ENCODE data around the gene PLXNA2.

Gene PLXNA2

DNA sequence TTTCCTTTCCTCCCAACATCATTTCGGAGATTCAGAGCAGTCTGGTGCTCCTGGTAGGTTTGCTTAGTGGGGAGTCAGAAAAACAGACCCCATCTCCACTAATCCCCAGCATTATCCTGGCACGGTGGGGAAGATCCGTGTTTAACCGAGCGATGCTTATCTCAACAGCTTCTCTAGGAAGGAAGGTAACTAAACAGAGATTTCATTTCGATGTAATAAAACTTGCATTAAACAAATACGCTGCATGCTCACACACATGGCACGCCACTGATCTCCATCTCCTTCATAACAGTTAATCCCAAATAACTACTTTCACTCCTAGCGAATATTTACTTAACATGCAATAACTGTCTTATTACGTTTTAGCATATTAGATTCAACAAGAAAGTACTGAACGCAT is 188.6 kb downstream of the PLXNA2 start:
- DNase-seq, result no peak

DNA sequence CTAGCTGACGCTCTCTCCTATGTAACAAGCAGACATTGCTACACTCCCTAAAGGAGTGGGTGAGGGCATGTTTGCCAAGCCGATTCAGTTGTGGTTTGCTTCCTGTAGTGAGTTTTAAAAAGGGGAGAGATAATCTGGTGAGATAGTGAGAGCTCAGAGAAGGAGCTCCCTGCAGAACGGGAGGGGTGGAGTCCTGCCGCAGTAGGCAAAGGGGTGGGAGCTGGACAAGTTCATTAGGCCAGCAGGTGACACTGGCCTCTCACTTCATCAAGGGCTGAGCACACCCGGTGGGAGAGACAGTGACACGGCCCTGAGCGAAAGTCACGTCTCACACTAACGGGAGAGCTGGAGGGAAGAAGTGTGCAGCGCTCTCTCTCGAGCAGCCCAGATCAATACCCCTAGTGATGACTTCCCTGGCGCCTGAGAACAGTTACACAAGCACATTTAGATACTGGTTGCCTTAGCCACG is 189.2 kb downstream of the PLXNA2 start:
- no peak for DNase-seq

DNA sequence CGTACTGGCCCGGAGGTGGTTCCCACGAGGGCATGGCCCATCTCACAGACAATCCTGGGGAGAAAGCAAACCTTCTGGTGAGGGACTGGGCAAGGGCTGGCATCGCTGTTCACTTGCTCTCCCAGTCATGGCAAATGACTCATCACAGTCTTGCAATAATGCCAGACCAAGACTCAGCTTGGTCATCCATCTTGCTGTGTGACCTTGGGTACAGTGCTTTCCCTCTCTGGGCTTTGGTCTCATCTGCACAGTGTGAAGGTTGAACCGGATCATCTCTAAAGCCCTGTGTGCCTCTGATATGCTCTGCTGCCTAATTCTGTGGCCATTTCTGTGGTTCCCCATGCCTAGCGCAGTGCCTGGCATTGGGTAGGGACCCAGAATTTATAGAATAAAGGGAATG is 189.7 kb downstream of the PLXNA2 start:
- DNase-seq, result no peak

DNA sequence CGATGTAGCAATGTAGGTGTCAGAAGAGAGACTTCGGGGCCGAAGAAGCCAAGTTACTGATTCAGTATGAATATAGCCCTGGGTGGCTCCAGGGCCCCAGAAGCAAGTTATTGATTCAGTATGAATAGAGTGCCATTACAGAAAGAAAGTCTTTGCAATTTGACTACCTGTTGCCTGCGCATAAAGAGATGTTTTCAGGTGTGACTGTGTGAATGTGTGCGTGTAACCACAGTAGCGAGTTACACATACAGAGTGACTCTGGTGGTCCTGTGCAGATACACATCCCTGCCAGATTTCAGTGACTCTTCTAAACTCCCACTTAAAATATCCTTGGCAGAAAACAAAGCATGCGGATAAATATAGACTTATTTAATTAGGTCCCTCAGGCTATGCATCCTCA is 190.5 kb downstream of the PLXNA2 start:
- no peak for DNase-seq

DNA sequence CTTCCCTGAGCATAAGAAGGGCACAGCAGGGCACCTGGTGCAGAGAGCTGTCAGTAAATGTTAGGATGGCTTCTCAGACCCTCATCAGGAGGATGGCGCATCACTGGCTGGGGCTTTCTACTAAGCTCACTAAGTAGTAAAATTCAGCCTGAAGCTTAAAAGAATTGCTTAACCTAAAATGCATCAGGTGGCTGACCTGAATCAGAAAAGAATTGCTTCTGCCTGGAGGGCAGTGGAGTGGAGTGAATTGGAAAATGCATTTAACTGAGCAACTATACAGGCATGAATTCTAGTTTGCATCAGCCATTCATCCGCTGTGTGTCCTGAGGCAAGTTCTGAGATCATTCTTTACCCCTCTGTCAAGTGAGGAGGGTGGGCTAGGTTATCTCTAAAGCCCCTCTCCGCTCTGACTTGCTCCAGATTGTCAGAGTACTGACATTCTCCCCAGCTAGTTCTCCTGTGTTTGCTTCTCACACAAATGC is 191.2 kb downstream of the PLXNA2 start:
- no peak for DNase-seq

DNA sequence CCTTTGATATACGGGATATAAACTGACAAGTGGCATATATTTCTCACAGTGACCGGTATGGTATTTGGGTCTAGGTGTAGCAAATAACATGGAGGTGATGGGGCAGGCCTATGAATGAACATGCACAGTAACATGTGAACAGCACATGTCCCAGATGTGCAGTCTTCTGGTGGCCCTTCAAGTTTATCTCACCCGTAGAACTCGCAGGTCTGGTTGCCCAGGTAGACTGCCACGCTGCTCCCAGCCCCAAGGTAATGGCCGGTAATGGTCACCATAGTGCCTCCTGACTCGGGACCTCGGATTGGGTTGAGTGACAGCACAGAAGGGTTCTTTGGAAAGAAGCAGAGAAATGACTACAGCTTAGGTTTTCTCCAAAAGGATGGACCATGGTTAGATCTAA is 192.0 kb downstream of the PLXNA2 start:
- no peak for DNase-seq

DNA sequence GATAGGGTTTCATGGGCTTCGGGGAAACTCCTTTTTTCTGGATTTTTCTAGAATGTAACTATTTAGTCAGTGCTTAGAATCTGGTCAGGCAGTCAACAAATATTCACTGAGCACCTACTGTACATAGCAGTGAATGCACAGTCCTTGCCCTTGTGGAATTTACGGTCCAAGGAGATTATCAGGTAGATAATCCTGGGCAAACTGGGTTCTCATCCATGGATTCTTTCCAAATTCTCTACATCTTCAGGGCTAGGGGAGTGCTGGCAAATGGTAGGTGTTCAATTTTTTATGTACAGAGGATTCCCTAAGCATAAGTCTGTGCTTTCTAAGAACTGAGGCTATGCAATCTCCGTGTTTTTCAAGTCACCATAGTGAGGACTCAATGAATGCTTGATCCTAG is 192.5 kb downstream of the PLXNA2 start:
- no peak for DNase-seq

DNA sequence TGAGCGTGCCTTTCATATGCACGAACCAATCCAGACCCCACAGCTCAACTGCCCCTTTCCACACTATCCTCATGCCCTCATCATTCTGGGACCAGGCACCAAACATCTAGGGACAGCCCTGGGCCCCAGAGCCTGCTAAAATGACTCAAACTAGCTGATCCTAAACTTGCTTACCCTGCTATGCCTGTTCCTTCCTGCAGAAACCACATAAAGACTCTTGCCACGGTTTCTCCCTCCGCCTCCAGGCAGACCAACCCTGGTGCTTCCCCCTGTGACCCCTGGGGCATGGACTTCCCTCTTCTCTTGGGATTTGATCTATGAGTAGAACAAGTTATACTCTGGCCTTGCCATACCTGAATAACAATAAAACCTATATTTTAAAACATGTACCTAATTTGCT is 195.3 kb downstream of the PLXNA2 start:
- DNase-seq, result peak; percentile 75

DNA sequence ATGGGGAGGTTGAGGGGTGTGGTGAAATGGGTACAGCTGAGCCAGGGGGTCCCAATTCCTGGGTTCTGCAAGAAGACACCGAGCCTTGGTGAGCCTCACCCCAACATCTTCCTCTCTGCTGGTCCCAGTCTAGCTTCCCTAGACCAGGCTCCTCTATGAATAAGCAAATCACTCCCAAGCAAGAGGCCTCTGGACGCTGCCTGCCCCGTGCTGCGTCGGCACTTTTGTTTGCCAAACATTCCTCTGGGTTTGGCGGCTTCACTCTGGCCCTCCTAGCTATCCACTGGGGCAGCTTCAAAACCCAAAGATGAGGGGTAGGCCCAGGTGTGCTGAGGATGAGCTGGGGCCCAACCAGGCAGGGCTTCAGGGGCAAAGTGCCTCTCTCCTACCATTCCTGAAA is 196.2 kb downstream of the PLXNA2 start:
- DNase-seq, result no peak

DNA sequence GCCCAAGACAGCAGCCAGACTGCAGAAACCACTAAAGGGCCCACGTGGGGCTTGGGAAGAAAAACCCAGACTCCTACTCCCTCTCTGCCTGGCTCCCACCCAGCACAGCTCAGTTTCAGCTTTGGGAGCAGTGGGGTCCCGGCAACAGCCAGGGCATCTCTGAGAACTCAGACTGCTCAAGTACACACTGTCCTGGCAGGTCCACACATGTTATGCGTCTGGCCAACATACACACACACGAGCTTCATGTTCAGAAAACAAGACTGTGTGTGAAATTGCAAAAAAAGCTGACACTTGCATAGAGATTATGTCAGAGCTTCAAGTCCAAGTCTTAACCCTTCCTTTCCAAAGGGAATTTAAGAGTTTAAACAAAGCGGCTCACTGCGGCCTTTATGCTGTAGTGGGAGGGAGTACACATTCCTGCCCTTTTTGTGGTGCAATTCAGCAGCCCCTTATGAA is 196.7 kb downstream of the PLXNA2 start:
- DNase-seq, result no peak

DNA sequence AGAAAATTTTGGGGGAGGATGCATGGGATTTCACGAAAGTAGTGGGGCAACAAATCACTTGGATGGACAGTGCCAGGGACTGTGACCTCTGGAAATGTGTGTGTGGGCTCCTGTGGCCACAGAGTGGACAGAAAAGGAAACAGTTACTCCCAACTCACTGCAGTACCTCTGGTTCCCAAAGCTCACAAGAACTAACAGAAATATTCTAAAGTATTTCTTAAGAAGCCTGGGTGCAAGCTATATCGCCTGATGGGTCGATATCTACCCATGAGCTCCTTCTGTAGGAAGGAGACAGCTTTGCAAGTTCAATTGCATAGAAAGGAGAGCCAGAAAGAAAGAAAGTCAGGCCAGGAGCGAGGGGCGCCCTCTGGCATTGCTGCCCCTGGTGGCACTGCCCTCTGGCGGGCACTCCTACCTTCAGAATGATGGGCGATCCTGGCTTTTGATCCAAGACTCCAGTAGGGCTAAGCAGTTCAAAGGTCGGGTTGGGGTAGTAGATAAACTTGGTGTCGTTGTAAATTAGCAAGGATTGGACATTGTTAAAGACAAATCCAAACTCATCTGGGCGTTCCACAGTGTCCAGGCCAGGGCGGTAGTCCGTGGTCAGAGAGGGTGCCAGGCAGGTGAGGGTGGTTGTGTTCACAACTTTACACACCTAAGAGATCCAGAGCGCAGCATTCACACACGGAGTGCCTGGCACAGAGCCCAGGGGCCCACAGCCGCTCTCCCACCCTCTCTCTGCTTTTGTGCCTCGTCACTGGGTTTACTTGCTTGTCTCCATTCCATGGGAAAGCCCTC is 198.5 kb downstream of the PLXNA2 start:
- no peak for DNase-seq

DNA sequence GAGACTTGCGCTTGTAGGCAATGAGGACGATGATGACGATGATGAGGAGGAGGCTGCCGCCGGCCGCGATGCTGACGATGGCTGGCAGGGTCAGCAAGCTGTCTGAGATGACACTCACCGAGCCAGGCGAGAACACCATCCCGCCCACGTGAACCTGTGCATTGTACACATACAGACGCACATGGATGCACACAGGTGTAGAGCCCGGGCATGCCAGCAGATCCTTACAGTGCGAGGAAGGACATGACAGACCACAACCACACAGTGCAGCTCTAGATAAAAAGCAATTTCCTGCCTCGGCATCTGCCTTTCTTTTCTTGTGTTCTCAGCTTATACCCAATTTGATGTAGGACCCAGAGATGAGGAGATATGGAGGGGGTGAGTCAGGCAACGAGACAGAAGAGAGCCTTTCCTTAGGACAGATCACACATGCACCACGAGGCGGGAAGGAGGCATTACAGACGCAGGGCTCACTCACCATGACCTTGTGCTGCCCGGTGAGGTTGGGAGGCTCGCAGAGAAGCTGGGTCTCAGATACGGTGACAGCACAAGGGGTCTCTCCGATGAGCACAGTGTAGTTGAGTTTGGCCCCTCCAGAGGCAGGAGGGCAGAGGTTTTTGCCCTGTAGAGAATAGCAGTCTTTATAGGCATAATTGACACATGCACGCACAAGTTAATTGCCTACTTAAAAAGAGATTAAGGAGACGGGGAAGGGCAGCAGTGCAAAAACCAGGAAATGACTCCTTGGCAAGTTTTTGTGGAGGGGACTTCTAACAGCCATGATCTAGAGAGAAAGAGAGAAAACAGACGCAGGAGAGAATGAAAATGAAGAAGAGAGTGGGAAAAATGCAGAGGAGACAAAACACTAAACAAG is 199.4 kb downstream of the PLXNA2 start:
- no peak for DNase-seq

DNA sequence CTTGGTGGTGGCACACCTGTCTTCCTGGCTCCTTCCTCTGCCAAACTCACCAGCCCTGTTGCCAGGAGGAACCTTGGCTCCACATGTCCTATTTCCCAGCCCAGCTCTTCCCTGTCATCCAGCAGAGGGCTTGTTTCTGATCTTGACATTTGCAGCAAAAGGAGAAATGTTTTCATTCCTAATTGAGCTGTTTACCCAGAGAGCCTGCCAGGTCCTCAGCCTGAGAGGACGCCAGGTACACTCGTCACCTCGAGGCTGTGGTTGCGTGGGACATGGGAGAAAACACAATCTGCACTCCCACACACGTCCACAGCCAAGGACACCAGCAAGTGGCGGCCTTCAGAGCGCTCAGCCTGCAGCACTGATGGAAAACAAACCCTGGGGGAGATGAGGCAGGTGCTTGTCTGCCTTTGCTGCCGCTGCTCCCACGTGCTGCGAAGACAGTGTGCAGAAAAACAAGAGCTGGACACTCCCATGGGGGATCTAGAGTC is 200.4 kb downstream of the PLXNA2 start:
- DNase-seq, result no peak

DNA sequence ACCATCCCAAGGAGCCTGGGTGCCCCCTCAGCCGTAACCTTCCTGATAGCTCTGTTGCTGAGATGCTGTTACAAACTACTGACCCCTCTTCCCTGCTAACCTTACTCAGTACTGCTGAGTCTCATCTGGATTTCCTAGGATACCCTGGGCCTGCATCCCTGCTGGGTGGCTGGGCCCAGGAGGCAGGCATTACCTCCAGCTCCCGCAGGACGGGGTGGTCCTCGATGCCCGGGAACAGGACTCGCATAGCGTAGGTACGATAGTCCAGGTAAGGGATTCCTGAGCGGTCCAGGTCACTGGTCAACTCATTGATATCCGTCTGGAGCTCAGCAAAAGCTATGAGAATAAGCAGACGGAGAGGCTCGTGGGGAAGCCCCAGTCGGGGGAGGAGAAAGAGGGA is 201.3 kb downstream of the PLXNA2 start:
- no peak for DNase-seq

DNA sequence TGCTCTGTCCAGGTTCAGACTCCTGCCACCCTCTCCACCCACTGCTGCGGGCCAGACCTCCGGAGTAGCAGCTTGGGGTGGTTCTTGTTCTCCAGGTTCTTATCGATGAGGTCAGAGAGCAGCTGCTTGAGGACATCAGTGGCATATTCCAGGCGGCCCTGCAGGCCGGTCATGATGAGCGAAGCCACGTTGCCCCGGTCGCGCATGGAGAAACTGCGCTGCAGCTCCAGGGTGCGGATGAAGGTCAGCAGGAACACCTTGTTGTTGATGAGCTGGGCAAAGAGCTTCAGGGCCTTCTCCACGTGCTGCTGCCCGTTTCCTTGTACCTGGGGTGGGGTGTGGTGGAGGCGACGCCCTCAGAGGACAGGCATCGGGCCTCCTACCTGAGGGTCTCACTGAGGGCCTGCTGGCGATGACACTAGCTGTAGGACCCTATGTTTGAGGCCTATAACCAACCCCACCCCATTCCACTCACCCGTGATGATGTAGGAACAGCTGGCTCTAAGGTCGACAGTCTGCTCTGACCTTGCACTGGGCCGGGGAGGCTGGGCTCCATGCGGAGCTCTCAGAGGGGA is 202.1 kb downstream of the PLXNA2 start:
- DNase-seq, result no peak

DNA sequence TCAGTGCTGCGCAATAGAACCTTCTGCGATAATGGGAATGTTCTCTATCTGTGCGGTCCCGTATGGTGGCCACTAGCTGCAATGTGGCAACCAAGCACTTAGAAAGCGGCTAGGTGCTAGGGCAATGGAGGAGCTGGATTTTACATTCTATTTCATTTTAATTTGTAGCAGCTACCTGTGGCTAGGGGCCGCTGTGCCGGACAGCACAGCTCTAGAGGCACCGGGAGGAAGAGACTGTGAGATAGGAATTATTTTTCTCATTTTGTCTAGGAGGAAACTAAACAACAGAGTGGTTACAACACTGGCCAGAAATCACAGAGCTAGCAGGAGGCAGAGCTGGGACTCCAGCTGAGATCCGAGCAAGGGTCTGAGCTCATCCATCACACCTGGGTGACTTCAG is 202.7 kb downstream of the PLXNA2 start:
- no peak for DNase-seq

DNA sequence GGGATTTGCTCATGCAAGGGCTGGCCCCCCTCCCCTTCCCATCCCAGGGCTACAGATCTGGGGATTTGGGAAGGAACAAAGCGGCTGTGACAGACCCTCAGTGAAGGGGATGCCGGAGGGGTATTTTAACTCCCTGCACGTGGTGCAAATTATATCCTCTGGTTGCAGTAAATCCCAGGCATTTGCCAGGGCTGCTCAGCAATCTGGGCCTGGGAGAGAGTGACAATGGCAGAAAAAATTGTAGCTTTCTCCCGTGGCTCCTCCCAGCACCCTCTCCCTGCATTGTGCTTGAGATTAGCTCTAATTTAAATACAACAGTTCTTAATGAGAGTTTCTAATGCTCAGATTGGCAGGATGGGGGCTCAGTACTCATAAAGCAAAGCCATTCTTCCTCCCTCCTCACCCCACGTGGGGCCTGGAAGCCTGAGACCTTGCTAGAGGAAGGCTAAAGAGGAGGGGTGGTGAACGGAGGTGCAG is 203.3 kb downstream of the PLXNA2 start:
- no peak for DNase-seq

DNA sequence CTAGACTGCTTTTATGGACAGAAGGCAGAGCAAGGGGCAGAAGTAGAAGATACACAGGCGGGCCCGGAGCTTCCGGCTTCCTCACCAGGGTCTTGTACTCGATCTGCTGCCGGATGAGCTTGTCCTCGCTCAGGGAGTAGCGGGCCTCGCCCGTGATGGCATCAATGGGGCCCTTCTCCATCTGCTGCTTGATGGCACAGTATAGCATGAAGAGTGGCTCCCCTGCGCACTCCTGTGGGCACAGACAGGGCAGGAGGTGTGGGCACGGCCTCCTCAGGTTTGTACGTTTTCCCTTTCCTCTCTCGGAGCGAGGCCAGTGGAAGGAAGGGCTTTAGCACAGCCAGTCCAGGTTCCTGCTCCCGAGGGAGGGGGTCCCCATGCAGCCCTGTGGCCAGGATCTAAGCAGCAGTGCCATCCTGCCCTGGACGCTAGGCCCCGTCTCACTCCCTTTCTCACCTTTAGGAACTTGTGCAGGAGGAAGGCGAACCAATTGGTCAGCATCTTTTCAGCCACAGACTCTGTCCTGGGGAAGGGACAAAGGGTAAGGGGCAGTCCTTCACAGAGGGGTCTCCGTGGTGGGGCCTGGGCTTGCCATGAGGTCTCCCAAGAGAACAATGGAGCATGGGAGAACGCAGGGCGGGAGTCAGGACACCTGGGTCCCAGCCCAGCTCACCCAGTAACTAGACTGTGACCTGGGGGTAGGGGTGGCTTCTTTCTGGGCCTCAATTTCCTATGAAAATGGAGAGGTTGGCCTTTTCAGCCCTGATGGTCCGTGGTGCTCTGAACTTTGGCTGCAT is 204.4 kb downstream of the PLXNA2 start:
- DNase-seq, result no peak

DNA sequence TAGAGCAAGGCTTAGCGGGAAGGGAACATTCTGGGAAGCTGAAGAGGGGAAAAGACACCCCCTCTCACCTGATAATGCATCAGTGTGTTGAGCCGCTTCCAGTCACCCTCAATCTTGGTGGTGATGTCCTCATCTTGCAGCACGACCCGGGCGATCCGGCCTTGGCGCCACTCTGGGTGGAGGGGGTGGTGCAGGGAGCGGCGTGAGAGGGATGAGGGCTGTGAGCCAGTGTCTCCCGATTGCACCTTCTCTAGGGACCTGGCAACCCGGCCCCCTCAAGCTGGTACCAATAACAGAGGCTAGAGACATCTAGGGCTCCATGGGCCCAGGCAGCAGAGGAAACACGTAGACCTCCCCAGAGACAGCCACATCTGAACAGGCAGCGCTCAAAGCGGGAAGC is 205.9 kb downstream of the PLXNA2 start:
- no peak for DNase-seq

DNA sequence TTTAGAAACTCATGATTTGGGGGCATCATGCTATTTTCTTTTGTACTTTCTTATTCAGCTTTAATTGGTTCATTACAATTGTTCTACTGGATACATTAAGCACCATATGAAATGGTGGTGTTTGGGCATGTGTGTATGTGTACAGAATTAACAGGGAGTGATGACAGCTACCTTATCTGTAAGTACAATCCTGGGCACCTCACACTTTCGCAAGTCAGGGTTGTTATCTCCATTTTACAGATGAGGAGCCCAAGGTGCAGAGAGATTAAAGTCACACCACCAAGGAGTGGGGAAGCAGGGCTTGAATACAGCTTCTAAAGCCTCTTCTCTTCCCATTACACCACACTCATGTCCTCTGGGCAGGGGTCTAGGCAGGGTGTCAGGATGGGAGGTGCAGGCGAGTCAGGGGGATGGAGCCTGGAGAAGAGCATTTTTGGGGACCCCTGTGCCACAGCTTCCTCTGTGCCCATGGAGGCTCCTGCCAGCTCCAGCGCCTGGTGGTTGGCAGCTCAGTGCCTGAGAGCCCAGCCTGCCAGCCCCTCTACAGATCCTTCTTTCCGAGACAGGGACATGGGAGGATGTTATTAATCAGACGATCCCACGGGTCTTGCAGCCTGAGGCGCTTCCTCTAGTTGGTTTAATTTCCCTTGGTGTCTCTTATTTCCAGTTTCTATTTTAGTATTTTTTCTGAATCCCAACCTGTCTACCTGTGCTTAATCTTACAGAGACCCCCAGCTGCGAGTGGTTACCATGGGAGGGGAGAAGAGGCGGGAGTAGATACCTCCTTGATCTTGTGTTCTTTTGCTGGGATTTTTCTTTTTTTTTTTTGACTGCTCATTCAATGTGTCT is 207.0 kb downstream of the PLXNA2 start:
- no peak for DNase-seq

DNA sequence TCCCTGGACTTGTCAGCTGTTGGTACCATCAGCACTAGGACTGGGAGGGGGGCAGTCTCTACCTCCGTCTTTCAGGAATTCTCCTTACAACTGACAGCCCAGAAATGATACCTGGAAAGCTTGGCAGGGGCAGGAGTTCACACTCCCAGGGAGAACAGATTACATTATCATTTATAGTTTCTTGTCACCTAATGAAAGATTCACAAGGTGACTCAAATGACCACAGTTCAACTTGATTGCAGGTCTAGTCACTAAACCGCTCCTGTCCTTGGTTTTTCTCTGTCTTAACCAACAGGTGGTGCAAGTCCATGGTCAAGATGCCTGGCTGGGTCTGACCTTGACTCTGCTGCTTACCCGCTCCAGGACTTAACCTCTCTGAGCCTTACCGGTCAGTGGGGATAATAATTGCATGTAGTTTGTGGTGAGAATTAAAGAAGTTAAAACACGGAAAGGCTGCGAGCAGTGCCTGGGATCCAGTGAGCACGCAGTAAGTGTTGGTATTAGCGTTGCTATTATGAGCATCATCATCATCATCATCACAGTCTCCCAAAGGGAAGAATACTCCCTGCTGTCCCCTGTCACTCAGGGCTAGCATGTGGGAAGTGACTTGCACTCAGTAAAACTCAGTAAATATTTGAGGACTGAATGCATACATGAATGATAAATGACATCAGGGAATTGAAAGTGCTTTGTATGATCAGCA is 207.9 kb downstream of the PLXNA2 start:
- DNase-seq, result no peak

Measured in islet precursor cell (in vitro differentiated cells).